Stimulated activated CD4-positive, alpha-beta T cell treated with anti-CD3 and anti-CD28 coated beads, Interleukin-15, amount 100 ng/mL, for 24 hours (primary cell): ENCODE measurements around the gene ITGAL.
A peak's percentile ranks its signal among the peaks of the same experiment; 100 is the strongest.

Experiments used
- DNase-seq: peaks from one replicate; pipeline ENCODE4 v3.0.0-alpha.2; 2020

ITGAL gene

DNA sequence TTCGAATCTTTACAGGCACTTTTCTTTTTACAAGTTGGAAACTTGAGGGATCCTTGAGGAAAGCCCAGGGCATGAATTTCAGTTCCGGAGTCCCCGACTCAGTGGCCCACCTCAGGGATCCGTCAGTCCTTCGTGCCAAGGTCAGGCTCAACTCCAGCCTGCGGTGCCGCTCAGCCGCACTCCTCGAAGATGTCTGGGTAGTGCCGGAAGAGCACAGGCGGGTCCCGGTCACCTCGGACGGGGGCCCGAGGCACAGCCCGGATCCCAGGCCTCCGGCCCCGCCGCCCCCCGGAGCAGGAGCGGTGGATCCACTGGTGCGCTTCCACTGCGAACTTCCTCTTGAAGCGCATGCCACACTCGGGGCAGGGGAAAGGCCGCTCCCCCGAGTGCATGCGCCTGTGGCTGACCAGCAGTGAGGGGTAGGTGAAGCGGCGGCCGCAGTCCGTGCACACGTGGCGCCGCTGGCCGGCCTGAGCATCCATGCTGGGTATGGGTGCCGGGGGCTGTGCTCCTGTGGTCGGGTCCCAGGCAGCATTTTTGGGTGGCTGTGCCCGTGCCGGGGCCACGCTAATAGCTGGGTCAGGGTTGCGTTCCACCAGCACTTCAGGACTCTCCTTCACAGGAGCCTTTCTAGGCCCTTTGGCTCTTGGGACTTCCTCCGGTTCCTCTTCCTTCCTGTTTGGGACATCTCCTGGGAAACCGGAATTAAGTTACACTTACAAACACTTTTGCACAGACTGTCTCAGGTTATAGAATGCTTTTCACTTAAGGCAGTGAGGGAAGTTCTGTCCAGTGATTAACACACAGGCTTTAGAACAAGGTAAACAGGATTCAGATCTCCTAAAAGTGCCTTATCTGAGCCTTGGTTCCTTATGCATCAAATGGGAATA, 97.4 kb downstream of the ITGAL start:
- no peak for DNase-seq

DNA sequence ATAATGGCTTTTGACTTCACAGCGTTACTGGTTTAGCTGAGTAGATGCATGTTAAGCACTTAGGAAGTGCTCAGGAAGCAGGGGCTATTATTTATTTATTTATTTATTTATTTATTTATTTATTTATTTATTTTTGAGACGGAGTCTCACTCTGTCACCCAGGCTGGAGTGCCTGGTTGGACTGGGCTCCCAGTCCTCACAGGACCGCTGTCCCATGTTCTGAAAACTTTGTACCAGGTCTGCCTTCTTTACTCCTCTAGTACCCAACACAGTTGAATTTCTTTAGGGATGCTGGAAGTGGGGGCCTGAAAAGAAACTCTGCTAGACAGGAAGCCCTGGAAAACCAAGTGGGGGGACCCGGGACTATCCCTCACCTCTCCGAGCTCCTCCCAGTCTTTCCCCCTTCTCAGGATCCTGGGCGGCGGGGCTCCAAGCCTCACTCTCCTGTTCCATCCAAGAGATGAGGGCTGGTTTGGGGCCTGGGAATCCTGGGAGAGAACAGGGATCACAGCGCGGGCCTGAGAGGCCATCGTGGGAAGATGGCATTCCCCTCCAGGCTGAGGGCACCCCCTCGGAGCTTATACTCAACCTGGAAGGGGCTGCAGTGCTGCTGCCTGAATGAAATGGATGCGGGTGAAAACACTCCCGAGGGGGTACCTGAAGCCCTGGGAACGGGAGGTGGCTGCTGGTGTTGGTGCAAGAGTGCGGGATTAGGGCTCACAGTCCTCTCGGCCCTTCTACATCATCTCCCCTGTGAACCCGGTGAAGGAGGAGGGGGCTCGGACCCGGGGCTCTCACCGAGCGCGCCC, 98.3 kb downstream of the ITGAL start:
- DNase-seq: no peak

DNA sequence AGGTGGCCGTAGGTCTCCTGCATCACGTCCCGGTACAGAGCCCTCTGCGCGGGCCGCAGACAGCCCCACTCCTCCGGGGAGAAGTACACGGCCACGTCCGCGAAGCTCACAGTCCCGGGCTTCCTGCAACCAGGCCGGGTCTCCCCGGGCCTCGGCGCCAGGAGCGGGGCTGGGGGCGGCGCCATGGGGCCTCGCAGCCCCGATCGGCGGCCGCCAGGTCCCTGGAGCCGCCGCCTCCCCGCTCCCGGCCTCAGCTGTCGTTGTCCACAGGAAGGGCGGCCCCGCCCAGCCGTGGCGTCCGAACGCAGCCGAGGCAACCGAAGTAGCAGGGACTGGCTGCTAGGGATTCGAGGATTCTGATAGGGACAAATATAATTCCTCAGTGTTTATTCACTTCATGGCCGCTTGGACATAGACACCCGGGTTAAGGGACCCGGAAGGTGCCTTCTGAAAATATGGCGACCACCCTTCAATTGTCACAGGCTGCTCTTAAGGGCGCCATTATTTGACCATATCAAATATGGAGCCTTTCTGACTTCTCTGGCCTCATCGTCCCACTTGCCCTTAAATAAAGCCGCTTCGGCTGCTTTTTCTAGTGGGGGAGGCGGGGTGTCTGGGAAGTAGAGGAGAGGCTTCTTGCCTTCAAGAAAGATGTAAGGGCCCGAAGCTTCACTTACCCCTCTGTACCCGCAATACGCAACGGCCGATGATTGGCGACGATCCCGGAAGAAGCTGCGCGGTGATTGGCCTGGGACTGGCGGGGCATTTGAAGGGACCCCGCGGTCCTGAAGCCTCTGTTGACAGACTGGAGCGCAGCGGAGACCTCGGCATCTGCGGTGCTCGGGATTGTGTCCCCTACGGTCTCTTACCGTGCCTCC, 99.1 kb downstream of the ITGAL start, which contains the start of gene ZNF688:
Gene ZNF688, minus strand, starts transcription at position 270 of the 878 bp plus-strand sequence. Its CDS starts 85 bp downstream, at position 185.
- peak; percentile 95 for DNase-seq
